Activated naive CD4-positive, alpha-beta T cell treated with anti-CD3 and anti-CD28 coated beads, Interleukin-2, amount 50 U/mL, for 24 hours (primary cell): Measurements from ENCODE around the gene TBC1D5.
"Not testable (repeated sequence)": the region's sequence is repeated elsewhere in the genome, so short reads cannot be mapped to it uniquely, and the experiment has no call there.

Experiments
- H3K27ac Mint-ChIP-seq: one replicate; pipeline ENCODE4 v1.8.0; 2021; ENCODE audit warnings: mild to moderate bottlenecking, mixed read lengths
- H3K27me3 Mint-ChIP-seq: one replicate; pipeline ENCODE4 v1.8.0; 2021; ENCODE audit warnings: mixed read lengths
- H3K36me3 Mint-ChIP-seq: one replicate; pipeline ENCODE4 v1.8.0; 2021; ENCODE audit warnings: mixed read lengths
- H3K4me1 Mint-ChIP-seq: one replicate; pipeline ENCODE4 v1.8.0; 2021; ENCODE audit warnings: mixed read lengths
- H3K4me3 Mint-ChIP-seq: one replicate; pipeline ENCODE4 v1.8.0; 2021; ENCODE audit warnings: mild to moderate bottlenecking, mixed read lengths
- H3K9me3 Mint-ChIP-seq: one replicate; pipeline ENCODE4 v1.8.0; 2021; ENCODE audit warnings: mixed read lengths

TBC1D5 gene

GRCh38 chr3:17625133-17625532, 117.3 kb downstream of the TBC1D5 start:
- Mint-ChIP-seq H3K4me1 (peaks cover 14% of the 10 kb centered on the region), H3K4me3 (no peak overlapping the region), H3K9me3 (no peaks in the 10 kb centered on the region), H3K27ac (no peak overlapping the region), H3K27me3 (no peaks in the 10 kb centered on the region), H3K36me3 (peaks cover 21% of the 10 kb centered on the region)

- Mint-ChIP-seq H3K36me3 (peaks cover 23% of the 10 kb centered on the region), H3K27ac (no peak overlapping the region), H3K27me3 (no peaks in the 10 kb centered on the region), H3K9me3 (no peaks in the 10 kb centered on the region), H3K4me1 (peaks cover 14% of the 10 kb centered on the region), H3K4me3 (no peak overlapping the region)
Measured at GRCh38 chr3:17623464-17623863, 119.0 kb downstream of the TBC1D5 start.

GRCh38 chr3:17619968-17620367, 122.5 kb downstream of the TBC1D5 start:
- no peaks in the 10 kb centered on the region for H3K27me3 Mint-ChIP-seq
- no peaks in the 10 kb centered on the region for H3K4me1 Mint-ChIP-seq
- H3K9me3 Mint-ChIP-seq: peaks cover 5% of the 10 kb centered on the region
- H3K36me3 Mint-ChIP-seq: peaks cover 38% of the 10 kb centered on the region
- H3K4me3 Mint-ChIP-seq: no peak overlapping the region
- no peak overlapping the region for H3K27ac Mint-ChIP-seq

- not testable (repeated sequence) for H3K27me3 Mint-ChIP-seq, H3K9me3 Mint-ChIP-seq, H3K4me1 Mint-ChIP-seq, H3K4me3 Mint-ChIP-seq, H3K27ac Mint-ChIP-seq
- peaks cover 32% of the 10 kb centered on the region for H3K36me3 Mint-ChIP-seq
Measured at GRCh38 chr3:17613017-17613416, 129.4 kb downstream of the TBC1D5 start.

GRCh38 chr3:17607905-17608304, 134.5 kb downstream of the TBC1D5 start:
- Mint-ChIP-seq H3K27ac (no peak overlapping the region), H3K4me1 (peaks cover 6% of the 10 kb centered on the region), H3K27me3 (no peaks in the 10 kb centered on the region), H3K36me3 (peaks cover 16% of the 10 kb centered on the region), H3K9me3 (peaks cover 6% of the 10 kb centered on the region), H3K4me3 (no peak overlapping the region)

- Mint-ChIP-seq H3K27ac (no peak overlapping the region), H3K9me3 (peaks cover 6% of the 10 kb centered on the region), H3K27me3 (no peaks in the 10 kb centered on the region), H3K4me3 (no peak overlapping the region), H3K36me3 (peaks cover 14% of the 10 kb centered on the region), H3K4me1 (peaks cover 6% of the 10 kb centered on the region)
Measured at GRCh38 chr3:17605934-17606333, 136.5 kb downstream of the TBC1D5 start.

- H3K27ac Mint-ChIP-seq: no peak overlapping the region
- H3K36me3 Mint-ChIP-seq: peaks cover 14% of the 10 kb centered on the region
- no peak overlapping the region for H3K4me3 Mint-ChIP-seq
- H3K9me3 Mint-ChIP-seq: peaks cover 6% of the 10 kb centered on the region
- peaks cover 6% of the 10 kb centered on the region for H3K4me1 Mint-ChIP-seq
- no peaks in the 10 kb centered on the region for H3K27me3 Mint-ChIP-seq
Measured at GRCh38 chr3:17605032-17605431, 137.4 kb downstream of the TBC1D5 start.

GRCh38 chr3:17602126-17602525, 140.3 kb downstream of the TBC1D5 start:
- Mint-ChIP-seq H3K27ac (no peak overlapping the region), H3K4me1 (peaks cover 12% of the 10 kb centered on the region), H3K4me3 (no peak overlapping the region)

GRCh38 chr3:17592956-17593355, 149.5 kb downstream of the TBC1D5 start:
- H3K9me3 Mint-ChIP-seq: peaks cover 17% of the 10 kb centered on the region
- H3K4me1 Mint-ChIP-seq: no peaks in the 10 kb centered on the region
- no peaks in the 10 kb centered on the region for H3K27me3 Mint-ChIP-seq
- no peak overlapping the region for H3K4me3 Mint-ChIP-seq
- no peak overlapping the region for H3K27ac Mint-ChIP-seq
- peaks cover 35% of the 10 kb centered on the region for H3K36me3 Mint-ChIP-seq

More at GRCh38 chr3:17602126-17602525, 140.3 kb downstream of the TBC1D5 start:
- no peaks in the 10 kb centered on the region for H3K27me3 Mint-ChIP-seq
- H3K36me3 Mint-ChIP-seq: peaks cover 11% of the 10 kb centered on the region
- H3K9me3 Mint-ChIP-seq: peaks cover 10% of the 10 kb centered on the region

GRCh38 chr3:17590465-17590864, 152.0 kb downstream of the TBC1D5 start:
- peaks cover 31% of the 10 kb centered on the region for H3K36me3 Mint-ChIP-seq
- peaks cover 11% of the 10 kb centered on the region for H3K9me3 Mint-ChIP-seq
- no peak overlapping the region for H3K27ac Mint-ChIP-seq
- H3K4me1 Mint-ChIP-seq: peaks cover 3% of the 10 kb centered on the region
- H3K27me3 Mint-ChIP-seq: no peaks in the 10 kb centered on the region
- no peak overlapping the region for H3K4me3 Mint-ChIP-seq

GRCh38 chr3:17589888-17590287, 152.5 kb downstream of the TBC1D5 start:
- Mint-ChIP-seq H3K27ac (no peak overlapping the region), H3K9me3 (peaks cover 11% of the 10 kb centered on the region), H3K4me3 (no peak overlapping the region), H3K36me3 (peaks cover 27% of the 10 kb centered on the region), H3K4me1 (peaks cover 3% of the 10 kb centered on the region), H3K27me3 (no peaks in the 10 kb centered on the region)

- H3K4me1 Mint-ChIP-seq: peaks cover 3% of the 10 kb centered on the region
Measured at GRCh38 chr3:17588422-17588821, 154.0 kb downstream of the TBC1D5 start.

GRCh38 chr3:17585394-17586325, 156.8 kb downstream of the TBC1D5 start:
- peaks cover 11% of the 10 kb centered on the region for H3K9me3 Mint-ChIP-seq
- H3K4me1 Mint-ChIP-seq: peaks cover 7% of the 10 kb centered on the region
- no peak overlapping the region for H3K4me3 Mint-ChIP-seq
- no peaks in the 10 kb centered on the region for H3K27me3 Mint-ChIP-seq
- H3K36me3 Mint-ChIP-seq: peaks cover 20% of the 10 kb centered on the region
- no peak overlapping the region for H3K27ac Mint-ChIP-seq

More at GRCh38 chr3:17588422-17588821, 154.0 kb downstream of the TBC1D5 start:
- H3K4me3 Mint-ChIP-seq: no peak overlapping the region
- peaks cover 23% of the 10 kb centered on the region for H3K36me3 Mint-ChIP-seq
- H3K9me3 Mint-ChIP-seq: peaks cover 11% of the 10 kb centered on the region
- no peaks in the 10 kb centered on the region for H3K27me3 Mint-ChIP-seq
- H3K27ac Mint-ChIP-seq: no peak overlapping the region

- Mint-ChIP-seq H3K36me3 (peaks cover 8% of the 10 kb centered on the region), H3K9me3 (no peaks in the 10 kb centered on the region), H3K27ac (no peak overlapping the region), H3K4me1 (peaks cover 7% of the 10 kb centered on the region), H3K27me3 (no peaks in the 10 kb centered on the region), H3K4me3 (no peak overlapping the region)
Measured at GRCh38 chr3:17584066-17584465, 158.4 kb downstream of the TBC1D5 start.

GRCh38 chr3:17583530-17583929, 158.9 kb downstream of the TBC1D5 start:
- Mint-ChIP-seq H3K36me3 (peaks cover 8% of the 10 kb centered on the region), H3K27me3 (no peaks in the 10 kb centered on the region), H3K4me3 (no peak overlapping the region), H3K4me1 (peaks cover 7% of the 10 kb centered on the region), H3K27ac (no peak overlapping the region), H3K9me3 (no peaks in the 10 kb centered on the region)

- H3K4me1 Mint-ChIP-seq: peaks cover 7% of the 10 kb centered on the region
Measured at GRCh38 chr3:17581421-17582080, 160.9 kb downstream of the TBC1D5 start.

More at GRCh38 chr3:17581421-17582080, 160.9 kb downstream of the TBC1D5 start:
- no peak overlapping the region for H3K27ac Mint-ChIP-seq
- H3K36me3 Mint-ChIP-seq: peaks cover 8% of the 10 kb centered on the region
- no peaks in the 10 kb centered on the region for H3K27me3 Mint-ChIP-seq
- no peaks in the 10 kb centered on the region for H3K9me3 Mint-ChIP-seq
- no peak overlapping the region for H3K4me3 Mint-ChIP-seq
